SIG-M5 (cell line): ENCODE measurements around the gene MARCHF2.
A peak's percentile ranks its signal among the peaks of the same experiment; 100 is the strongest.

Experiments used
- DNase-seq: peaks from one replicate; lab custom pipeline; 2025; lab: John Stamatoyannopoulos, UW

The MARCHF2 gene

DNA sequence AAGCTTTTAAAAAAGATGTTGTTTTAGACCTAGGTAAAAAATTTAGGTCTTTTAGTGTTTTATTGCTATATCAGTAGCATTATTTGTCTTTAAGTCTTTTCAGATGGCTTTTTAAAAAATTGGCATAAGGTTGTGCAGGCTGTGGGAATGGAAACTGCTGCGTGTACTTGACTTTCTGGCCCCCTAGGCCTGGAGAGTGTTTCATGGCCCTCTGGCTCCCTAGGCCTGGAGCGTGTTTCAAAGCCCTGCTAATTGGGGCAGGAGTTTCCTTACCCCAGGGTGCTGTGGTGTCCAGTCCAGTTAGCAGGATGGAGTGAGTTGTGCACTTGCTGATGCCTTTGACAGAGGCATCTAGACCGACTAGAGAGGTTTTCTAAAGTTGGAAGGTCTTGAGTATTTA is 65.5 kb downstream of the MARCHF2 start:
- DNase-seq: no peak

DNA sequence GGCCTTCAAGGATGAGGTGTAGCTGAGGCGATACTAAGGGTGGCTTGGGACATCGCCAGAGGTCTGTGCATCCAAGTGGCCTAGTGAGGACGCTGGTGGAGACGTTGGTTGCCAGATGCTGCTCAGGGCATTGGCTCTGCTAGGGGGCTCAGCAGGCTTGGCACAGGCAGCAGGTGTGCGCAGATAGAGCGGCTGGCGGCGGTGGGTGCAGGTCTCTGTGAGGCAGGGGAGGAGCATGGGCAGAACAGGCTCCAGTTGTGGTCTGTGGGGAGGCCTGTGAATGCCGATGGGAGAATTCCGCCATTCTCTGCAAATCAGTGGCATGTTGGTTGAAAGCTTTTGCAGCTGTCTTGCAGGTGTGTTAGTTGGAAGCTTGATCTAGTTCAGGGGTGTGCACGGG is 68.1 kb downstream of the MARCHF2 start:
- DNase-seq: no peak

DNA sequence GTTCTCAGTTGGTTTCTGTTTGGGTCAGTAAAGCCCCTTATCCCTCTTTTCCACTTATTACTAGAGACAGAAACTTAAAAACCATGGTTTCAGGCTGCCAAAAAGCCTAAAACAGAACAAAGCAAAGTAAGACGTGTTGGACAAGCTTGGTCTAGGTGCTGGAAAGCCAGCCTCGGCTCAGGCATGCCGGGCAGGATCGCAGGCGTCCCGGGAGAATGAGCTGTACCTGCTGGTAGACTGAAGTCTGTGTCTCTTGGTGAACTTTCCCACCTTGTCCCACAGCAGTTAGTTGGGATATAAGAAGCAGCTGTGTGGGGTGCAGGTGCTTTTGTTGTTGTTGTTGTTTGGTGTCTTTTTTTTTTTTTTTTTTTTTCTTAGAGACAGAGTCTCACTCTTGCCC is 68.5 kb downstream of the MARCHF2 start:
- no peak for DNase-seq

DNA sequence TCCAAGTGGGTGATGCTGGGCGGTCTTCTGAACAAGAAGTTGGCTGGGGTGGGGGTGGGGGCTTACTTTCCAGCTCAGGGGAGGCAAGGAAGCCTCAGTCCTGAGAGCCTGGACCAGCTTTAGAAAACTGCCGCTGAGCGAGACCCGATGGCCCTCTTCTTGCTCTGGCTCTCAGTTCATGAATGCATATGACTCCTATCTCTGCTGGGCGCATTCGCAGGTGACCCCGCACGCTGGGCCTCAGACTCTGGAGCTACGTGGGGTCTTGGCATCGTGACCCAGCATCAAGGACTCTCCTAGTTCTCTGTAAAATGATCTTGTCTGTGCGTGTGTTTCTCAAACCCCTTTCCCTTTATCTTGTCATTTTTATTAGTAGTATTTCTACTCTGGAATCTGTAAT is 69.6 kb downstream of the MARCHF2 start:
- no peak for DNase-seq

DNA sequence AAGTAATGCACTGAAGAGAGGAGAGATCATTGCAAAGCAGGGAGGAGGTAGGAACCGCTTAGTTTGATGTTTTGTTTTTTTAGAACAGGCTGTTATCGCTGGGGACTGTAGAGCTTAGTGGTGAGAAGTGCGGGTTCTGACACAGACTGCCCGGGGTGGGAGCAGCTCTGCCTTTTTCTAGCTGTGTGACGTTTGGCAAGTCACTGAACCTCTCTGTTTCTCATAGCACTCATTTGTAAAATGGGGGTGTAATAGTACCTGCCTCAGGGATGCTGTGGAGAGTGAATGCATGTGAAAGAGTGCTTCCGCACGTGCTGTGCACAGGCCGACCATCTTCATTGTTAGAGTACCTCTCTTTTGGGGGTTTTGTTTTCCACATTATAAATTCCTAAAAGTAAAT is 70.1 kb downstream of the MARCHF2 start:
- DNase-seq: no peak

DNA sequence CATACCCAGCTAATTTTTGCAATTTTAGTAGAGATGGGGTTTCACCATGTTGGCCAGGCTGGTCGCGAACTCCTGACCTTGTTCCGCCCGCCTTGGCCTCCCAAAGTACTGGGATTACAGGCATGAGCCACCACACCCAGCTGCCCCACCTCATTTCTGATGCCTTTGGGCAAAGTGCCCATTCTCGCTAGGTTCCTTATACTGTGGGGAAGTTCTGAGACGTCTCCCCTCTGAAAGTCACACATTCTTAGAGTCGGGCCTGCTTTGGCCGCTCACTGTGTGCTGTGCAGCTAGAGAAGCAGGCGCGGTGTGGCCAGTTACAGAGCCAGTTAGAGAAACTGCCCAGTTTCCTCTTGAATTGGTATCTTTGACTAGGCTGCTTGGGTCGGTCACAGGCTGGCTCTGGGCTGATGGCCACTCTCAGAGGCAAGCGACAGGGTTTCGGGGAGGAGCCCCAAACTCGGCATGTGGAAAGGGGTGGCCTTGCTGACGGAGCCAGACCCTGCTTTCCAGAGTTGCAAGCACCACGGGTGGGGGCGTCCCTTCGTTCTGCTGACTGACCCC is 71.3 kb downstream of the MARCHF2 start:
- no peak for DNase-seq

DNA sequence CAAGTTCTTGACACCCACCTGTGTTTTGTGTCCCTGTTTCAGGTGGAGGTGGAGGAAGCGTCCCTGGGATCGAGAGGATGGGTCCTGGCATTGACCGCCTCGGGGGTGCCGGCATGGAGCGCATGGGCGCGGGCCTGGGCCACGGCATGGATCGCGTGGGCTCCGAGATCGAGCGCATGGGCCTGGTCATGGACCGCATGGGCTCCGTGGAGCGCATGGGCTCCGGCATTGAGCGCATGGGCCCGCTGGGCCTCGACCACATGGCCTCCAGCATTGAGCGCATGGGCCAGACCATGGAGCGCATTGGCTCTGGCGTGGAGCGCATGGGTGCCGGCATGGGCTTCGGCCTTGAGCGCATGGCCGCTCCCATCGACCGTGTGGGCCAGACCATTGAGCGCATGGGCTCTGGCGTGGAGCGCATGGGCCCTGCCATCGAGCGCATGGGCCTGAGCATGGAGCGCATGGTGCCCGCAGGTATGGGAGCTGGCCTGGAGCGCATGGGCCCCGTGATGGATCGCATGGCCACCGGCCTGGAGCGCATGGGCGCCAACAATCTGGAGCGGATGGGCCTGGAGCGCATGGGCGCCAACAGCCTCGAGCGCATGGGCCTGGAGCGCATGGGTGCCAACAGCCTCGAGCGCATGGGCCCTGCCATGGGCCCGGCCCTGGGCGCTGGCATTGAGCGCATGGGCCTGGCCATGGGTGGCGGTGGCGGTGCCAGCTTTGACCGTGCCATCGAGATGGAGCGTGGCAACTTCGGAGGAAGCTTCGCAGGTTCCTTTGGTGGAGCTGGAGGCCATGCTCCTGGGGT is 72.7 kb downstream of the MARCHF2 start:
- no peak for DNase-seq

DNA sequence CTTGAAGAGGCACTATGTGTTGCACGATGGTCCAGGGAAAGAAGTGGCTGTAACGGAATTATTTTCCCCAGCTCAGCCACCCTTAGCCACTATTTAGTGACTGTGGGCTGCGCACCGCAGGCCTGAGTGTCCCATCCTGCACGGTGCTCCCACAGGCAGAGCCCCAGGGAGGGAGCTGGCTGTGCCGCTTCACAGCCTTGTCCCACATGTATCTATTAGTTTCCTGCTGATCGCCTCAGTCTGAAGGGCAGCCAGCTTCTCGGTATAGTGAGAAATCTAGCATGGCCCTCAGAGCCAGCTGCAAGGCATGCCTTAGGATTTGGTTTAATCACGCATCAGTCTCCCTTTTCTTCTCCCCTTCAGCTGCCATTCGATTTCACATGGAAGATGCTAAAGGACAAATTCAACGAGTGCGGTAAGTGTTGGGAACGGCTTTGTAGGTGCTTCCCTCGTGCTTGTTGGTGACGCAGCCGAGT is 73.6 kb downstream of the MARCHF2 start:
- no peak for DNase-seq

DNA sequence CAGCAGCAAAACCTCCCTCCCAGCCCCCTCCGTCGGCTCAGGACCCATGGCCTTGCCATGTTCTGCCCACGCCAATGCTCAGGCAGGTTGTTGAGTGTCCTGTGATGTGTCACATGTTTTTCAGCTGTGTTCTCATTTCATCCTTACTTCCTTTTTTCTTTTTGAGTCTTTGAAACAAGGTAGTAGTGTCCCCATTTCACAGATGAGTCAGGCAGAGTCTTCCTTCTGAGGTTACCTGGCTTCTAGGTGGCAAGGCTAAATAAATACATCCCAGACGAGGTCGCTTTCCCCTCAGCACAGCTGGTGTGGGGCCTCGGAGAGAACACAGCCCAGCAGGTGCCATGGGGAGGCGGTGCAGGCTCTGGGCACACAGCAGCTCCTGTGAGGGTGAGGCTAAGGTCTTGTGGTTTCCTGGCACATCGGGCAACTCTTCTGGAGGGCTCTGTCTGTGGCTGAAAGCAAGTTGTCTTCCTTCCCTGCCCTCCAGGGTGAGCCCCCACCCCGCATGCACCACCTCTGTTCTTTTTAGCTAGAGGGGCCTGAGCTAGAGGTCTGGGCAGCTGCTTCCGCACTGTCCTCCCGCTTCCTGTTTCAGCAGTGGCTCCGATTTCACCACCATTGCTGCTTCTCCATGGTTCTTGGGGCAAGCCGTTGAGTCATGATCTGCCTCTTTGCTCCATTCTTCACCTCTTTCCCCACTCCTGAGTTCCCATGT is 74.2 kb downstream of the MARCHF2 start:
- DNase-seq: peak; percentile 89

DNA sequence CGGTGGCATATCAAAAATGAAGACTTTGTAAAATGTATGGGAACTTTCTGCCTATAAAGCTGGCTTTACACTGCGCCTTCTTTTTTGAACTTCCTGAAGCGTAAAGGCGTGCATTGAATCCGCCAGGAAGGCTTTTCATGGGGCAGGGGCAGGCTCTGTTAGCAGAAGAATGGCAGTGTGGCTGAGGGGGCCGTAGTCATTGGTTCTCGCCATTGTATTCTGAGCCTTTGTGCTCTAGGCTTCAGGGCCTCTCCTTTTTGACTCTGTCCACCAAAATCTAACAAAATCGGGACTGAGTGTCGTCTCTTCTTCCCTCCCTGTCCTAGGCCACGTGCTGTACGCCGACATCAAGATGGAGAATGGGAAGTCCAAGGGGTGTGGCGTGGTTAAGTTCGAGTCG is 75.3 kb downstream of the MARCHF2 start:
- DNase-seq: no peak
